Amniotic stem cell (primary cell): ENCODE data around the gene FAM114A2.

Experiments
- DNase-seq: peaks from one replicate; lab custom pipeline; 2025; lab: John Stamatoyannopoulos, UW

Gene FAM114A2

GRCh38 chr5:153983885-153984284 is 54.8 kb downstream of the FAM114A2 start:
- no peak for DNase-seq

- no peak for DNase-seq
Observed at GRCh38 chr5:153981905-153982605, 56.7 kb downstream of the FAM114A2 start.

GRCh38 chr5:153979028-153979783 is 59.5 kb downstream of the FAM114A2 start:
- DNase-seq: no peak

- no peak for DNase-seq
Observed at GRCh38 chr5:153974813-153975163, 63.9 kb downstream of the FAM114A2 start.

- no peak for DNase-seq
Observed at GRCh38 chr5:153974131-153974812, 64.4 kb downstream of the FAM114A2 start.

- DNase-seq: no peak
Observed at GRCh38 chr5:153972240-153972639, 66.5 kb downstream of the FAM114A2 start.

- DNase-seq: no peak
Observed at GRCh38 chr5:153970496-153970895, 68.2 kb downstream of the FAM114A2 start.

GRCh38 chr5:153969563-153969895 is 69.2 kb downstream of the FAM114A2 start:
- no peak for DNase-seq

GRCh38 chr5:153968761-153969562 is 69.7 kb downstream of the FAM114A2 start:
- DNase-seq: no peak

- peak; percentile 24 for DNase-seq
Observed at GRCh38 chr5:153964880-153965645, 73.6 kb downstream of the FAM114A2 start.

- no peak for DNase-seq
Observed at GRCh38 chr5:153964191-153964879, 74.4 kb downstream of the FAM114A2 start.

GRCh38 chr5:153960269-153961215 is 78.2 kb downstream of the FAM114A2 start:
- DNase-seq: no peak

GRCh38 chr5:153959134-153959957 is 79.4 kb downstream of the FAM114A2 start:
- DNase-seq: peak; percentile 10

GRCh38 chr5:153957205-153957604 is 81.5 kb downstream of the FAM114A2 start:
- no peak for DNase-seq

- no peak for DNase-seq
Observed at GRCh38 chr5:153953411-153953810, 85.3 kb downstream of the FAM114A2 start.

GRCh38 chr5:153952893-153953292 is 85.8 kb downstream of the FAM114A2 start:
- DNase-seq: no peak

- DNase-seq: no peak
Observed at GRCh38 chr5:153952057-153952456, 86.7 kb downstream of the FAM114A2 start.

GRCh38 chr5:153941265-153941664 is 97.4 kb downstream of the FAM114A2 start:
- DNase-seq: no peak
